Measurements from ENCODE around the gene OLFM4. TPM values are rescaled to one million over a fixed set of nuclear protein-coding genes. Genes with fewer than 3 reads are reported as not detected.

The OLFM4 gene
- total and polyA plus RNA-seq, 4 donors: 0.39 to 38.8 (median 1.6) TPM

GRCh38 chr13:53068585-53069520 is 40.2 kb downstream of the OLFM4 start:
- no peaks in the 10 kb centered on the region for H3K4me1 ChIP-seq (ENCODE audit: control insufficient read depth in 1 of 2, insufficient read depth in 2 of 2, low read length in 2 of 2)
- H3K27me3 ChIP-seq (ENCODE audit: control insufficient read depth in 1 of 2, insufficient read depth in 2 of 2, low read length in 1 of 2): no peaks in the 10 kb centered on the region
- intact Hi-C loops (cut with DNase I): no loop called here
- no peak overlapping the region for H3K27ac ChIP-seq (ENCODE audit: low read depth in 1 of 2, low read length in 2 of 2)
- ATAC-seq (ENCODE audit: low FRiP score) (no peak), DNase-seq (no peak)
- H3K4me3 ChIP-seq (ENCODE audit: low read length in 2 of 2): no peak overlapping the region
- no peaks in the 10 kb centered on the region for H3K36me3 ChIP-seq (ENCODE audit: control insufficient read depth in 1 of 2, insufficient read depth in 2 of 2, low read length in 1 of 2)
- WGBS, 2 donors: 49 to 62% methylated on average over 8 of the region's 8 CpGs
- peaks cover 1% of the 10 kb centered on the region for H3K9me3 ChIP-seq (ENCODE audit: control insufficient read depth, low read length)

GRCh38 chr13:53069800-53070199 is 41.2 kb downstream of the OLFM4 start:
- Histone ChIP-seq H3K4me1 (ENCODE audit: control insufficient read depth in 1 of 2, insufficient read depth in 2 of 2, low read length in 2 of 2) (no peaks in the 10 kb centered on the region), H3K27me3 (ENCODE audit: control insufficient read depth in 1 of 2, insufficient read depth in 2 of 2, low read length in 1 of 2) (no peaks in the 10 kb centered on the region), H3K4me3 (ENCODE audit: low read length in 2 of 2) (no peak overlapping the region), H3K36me3 (ENCODE audit: control insufficient read depth in 1 of 2, insufficient read depth in 2 of 2, low read length in 1 of 2) (no peaks in the 10 kb centered on the region), H3K9me3 (ENCODE audit: control insufficient read depth, low read length) (peaks cover 1% of the 10 kb centered on the region), H3K27ac (ENCODE audit: low read depth in 1 of 2, low read length in 2 of 2) (no peak overlapping the region)
- no peak for DNase-seq
- ATAC-seq (ENCODE audit: low FRiP score): no peak
- intact Hi-C loops (cut with DNase I): no loop called here
- WGBS, 2 donors: 70 to 79% methylated on average over 4 of the region's 4 CpGs

GRCh38 chr13:53073711-53074110 is 45.1 kb downstream of the OLFM4 start:
- H3K4me3 ChIP-seq (ENCODE audit: low read length in 2 of 2): no peak overlapping the region
- ATAC-seq (ENCODE audit: low FRiP score) (no peak), DNase-seq (no peak)
- no peaks in the 10 kb centered on the region for H3K9me3 ChIP-seq (ENCODE audit: control insufficient read depth, low read length)
- no peaks in the 10 kb centered on the region for H3K27me3 ChIP-seq (ENCODE audit: control insufficient read depth in 1 of 2, insufficient read depth in 2 of 2, low read length in 1 of 2)
- intact Hi-C loops (cut with DNase I): no loop called here
- H3K4me1 ChIP-seq (ENCODE audit: control insufficient read depth in 1 of 2, insufficient read depth in 2 of 2, low read length in 2 of 2): no peaks in the 10 kb centered on the region
- no peak overlapping the region for H3K27ac ChIP-seq (ENCODE audit: low read depth in 1 of 2, low read length in 2 of 2)
- no peaks in the 10 kb centered on the region for H3K36me3 ChIP-seq (ENCODE audit: control insufficient read depth in 1 of 2, insufficient read depth in 2 of 2, low read length in 1 of 2)
- 92 to 100% methylated on average over 1 of the region's 1 CpG for WGBS, 2 donors

- H3K4me3 ChIP-seq (ENCODE audit: low read length in 2 of 2): no peak overlapping the region
- H3K9me3 ChIP-seq (ENCODE audit: control insufficient read depth, low read length): no peaks in the 10 kb centered on the region
- ATAC-seq (ENCODE audit: low FRiP score) (no peak), DNase-seq (no peak)
- WGBS, 2 donors: 70 to 79% methylated on average over 5 of the region's 5 CpGs
- H3K4me1 ChIP-seq (ENCODE audit: control insufficient read depth in 1 of 2, insufficient read depth in 2 of 2, low read length in 2 of 2): no peaks in the 10 kb centered on the region
- no peaks in the 10 kb centered on the region for H3K36me3 ChIP-seq (ENCODE audit: control insufficient read depth in 1 of 2, insufficient read depth in 2 of 2, low read length in 1 of 2)
- intact Hi-C loops (cut with DNase I): no loop called here
- H3K27ac ChIP-seq (ENCODE audit: low read depth in 1 of 2, low read length in 2 of 2): no peak overlapping the region
- no peaks in the 10 kb centered on the region for H3K27me3 ChIP-seq (ENCODE audit: control insufficient read depth in 1 of 2, insufficient read depth in 2 of 2, low read length in 1 of 2)
Measured at GRCh38 chr13:53074114-53074513, 45.5 kb downstream of the OLFM4 start.

- no peaks in the 10 kb centered on the region for H3K4me1 ChIP-seq (ENCODE audit: control insufficient read depth in 1 of 2, insufficient read depth in 2 of 2, low read length in 2 of 2)
- DNase-seq (no peak), ATAC-seq (ENCODE audit: low FRiP score) (no peak)
- 80 to 81% methylated on average over 6 of the region's 6 CpGs for WGBS, 2 donors
- H3K4me3 ChIP-seq (ENCODE audit: low read length in 2 of 2): no peak overlapping the region
- no peaks in the 10 kb centered on the region for H3K27me3 ChIP-seq (ENCODE audit: control insufficient read depth in 1 of 2, insufficient read depth in 2 of 2, low read length in 1 of 2)
- no peaks in the 10 kb centered on the region for H3K36me3 ChIP-seq (ENCODE audit: control insufficient read depth in 1 of 2, insufficient read depth in 2 of 2, low read length in 1 of 2)
- intact Hi-C loops (cut with DNase I): no loop called here
- no peak overlapping the region for H3K27ac ChIP-seq (ENCODE audit: low read depth in 1 of 2, low read length in 2 of 2)
- no peaks in the 10 kb centered on the region for H3K9me3 ChIP-seq (ENCODE audit: control insufficient read depth, low read length)
Measured at GRCh38 chr13:53075356-53076041, 46.9 kb downstream of the OLFM4 start.

GRCh38 chr13:53079691-53080090 is 51.1 kb downstream of the OLFM4 start:
- ATAC-seq (ENCODE audit: low FRiP score): no peak
- Histone ChIP-seq H3K36me3 (ENCODE audit: control insufficient read depth in 1 of 2, insufficient read depth in 2 of 2, low read length in 1 of 2) (no peaks in the 10 kb centered on the region), H3K9me3 (ENCODE audit: control insufficient read depth, low read length) (peaks cover 2% of the 10 kb centered on the region), H3K27me3 (ENCODE audit: control insufficient read depth in 1 of 2, insufficient read depth in 2 of 2, low read length in 1 of 2) (no peaks in the 10 kb centered on the region), H3K4me1 (ENCODE audit: control insufficient read depth in 1 of 2, insufficient read depth in 2 of 2, low read length in 2 of 2) (no peaks in the 10 kb centered on the region), H3K4me3 (ENCODE audit: low read length in 2 of 2) (no peak overlapping the region), H3K27ac (ENCODE audit: low read depth in 1 of 2, low read length in 2 of 2) (no peak overlapping the region)
- no peak for DNase-seq
- 75 to 83% methylated on average over 8 of the region's 8 CpGs for WGBS, 2 donors
- intact Hi-C loops (cut with DNase I): no loop called here

- Histone ChIP-seq H3K36me3 (ENCODE audit: control insufficient read depth in 1 of 2, insufficient read depth in 2 of 2, low read length in 1 of 2) (no peaks in the 10 kb centered on the region), H3K27me3 (ENCODE audit: control insufficient read depth in 1 of 2, insufficient read depth in 2 of 2, low read length in 1 of 2) (no peaks in the 10 kb centered on the region), H3K4me1 (ENCODE audit: control insufficient read depth in 1 of 2, insufficient read depth in 2 of 2, low read length in 2 of 2) (no peaks in the 10 kb centered on the region), H3K27ac (ENCODE audit: low read depth in 1 of 2, low read length in 2 of 2) (no peak overlapping the region), H3K9me3 (ENCODE audit: control insufficient read depth, low read length) (peaks cover 2% of the 10 kb centered on the region), H3K4me3 (ENCODE audit: low read length in 2 of 2) (no peak overlapping the region)
- intact Hi-C loops (cut with DNase I): no loop called here
- DNase-seq (no peak), ATAC-seq (ENCODE audit: low FRiP score) (no peak)
- 80 to 95% methylated on average over 3 of the region's 3 CpGs for WGBS, 2 donors
Measured at GRCh38 chr13:53088871-53089270, 60.3 kb downstream of the OLFM4 start.

GRCh38 chr13:53089951-53090350 is 61.3 kb downstream of the OLFM4 start:
- Histone ChIP-seq H3K4me3 (ENCODE audit: low read length in 2 of 2) (no peak overlapping the region), H3K9me3 (ENCODE audit: control insufficient read depth, low read length) (no peaks in the 10 kb centered on the region), H3K27me3 (ENCODE audit: control insufficient read depth in 1 of 2, insufficient read depth in 2 of 2, low read length in 1 of 2) (no peaks in the 10 kb centered on the region), H3K4me1 (ENCODE audit: control insufficient read depth in 1 of 2, insufficient read depth in 2 of 2, low read length in 2 of 2) (no peaks in the 10 kb centered on the region), H3K36me3 (ENCODE audit: control insufficient read depth in 1 of 2, insufficient read depth in 2 of 2, low read length in 1 of 2) (no peaks in the 10 kb centered on the region), H3K27ac (ENCODE audit: low read depth in 1 of 2, low read length in 2 of 2) (no peak overlapping the region)
- WGBS, 2 donors: 22 to 39% methylated on average over 1 of the region's 1 CpG
- no peak for DNase-seq
- no peak for ATAC-seq (ENCODE audit: low FRiP score)
- intact Hi-C loops (cut with DNase I): no loop called here

- no peak for ATAC-seq (ENCODE audit: low FRiP score)
- Histone ChIP-seq H3K4me3 (ENCODE audit: low read length in 2 of 2) (no peak overlapping the region), H3K9me3 (ENCODE audit: control insufficient read depth, low read length) (no peaks in the 10 kb centered on the region), H3K36me3 (ENCODE audit: control insufficient read depth in 1 of 2, insufficient read depth in 2 of 2, low read length in 1 of 2) (no peaks in the 10 kb centered on the region), H3K27ac (ENCODE audit: low read depth in 1 of 2, low read length in 2 of 2) (no peak overlapping the region), H3K4me1 (ENCODE audit: control insufficient read depth in 1 of 2, insufficient read depth in 2 of 2, low read length in 2 of 2) (no peaks in the 10 kb centered on the region), H3K27me3 (ENCODE audit: control insufficient read depth in 1 of 2, insufficient read depth in 2 of 2, low read length in 1 of 2) (no peaks in the 10 kb centered on the region)
- DNase-seq: no peak
- intact Hi-C loops (cut with DNase I): no loop called here
- 0 to 9% methylated on average over 3 of the region's 3 CpGs for WGBS, 2 donors
Measured at GRCh38 chr13:53090461-53090860, 61.8 kb downstream of the OLFM4 start.
